Measurements from ENCODE around the gene VENTX.

- no peak for TF ChIP-seq CTCF (IDR thresholded peaks at IDR 0.05 in 4 of 5, conservative IDR thresholded peaks at IDR 0.05 in 1 of 5)
- TF ChIP-seq POLR2A (IDR thresholded peaks at IDR 0.05): no peak
Measured at GRCh38 chr10:133224076-133224475, 13.6 kb upstream of the VENTX start.

Measured in gastrocnemius medialis (tissue), 4 donors.